BLaER1 treated with 17β-estradiol and CSF1 and Interleukin-3, amounts not matched to agents 10 nM and 100 nM (cell line): ENCODE measurements around the gene DAPK2.

Source experiments
- H3K27ac ChIP-seq, 11 experiments: shearing (Covaris generic); formaldehyde crosslinking; 2 replicates each; pipeline ENCODE4 v1.8.1; 2022
- H3K27me3 ChIP-seq, 11 experiments: shearing (Covaris generic); formaldehyde crosslinking; 2 replicates each; pipeline ENCODE4 v1.8.1; 2022
- H3K36me3 ChIP-seq, 11 experiments: shearing (Covaris generic); formaldehyde crosslinking; 2 replicates each; pipeline ENCODE4 v1.8.1; 2022
- H3K4me1 ChIP-seq, 10 experiments: shearing (Covaris generic); formaldehyde crosslinking; 2 replicates each; pipeline ENCODE4 v1.8.1; 2022
- H3K4me2 ChIP-seq, 11 experiments: shearing (Covaris generic); formaldehyde crosslinking; 2 replicates each; pipeline ENCODE4 v1.8.1; 2022
- H3K4me3 ChIP-seq, 10 experiments: shearing (Covaris generic); formaldehyde crosslinking; 2 replicates each; pipeline ENCODE4 v1.8.1; 2022
- H3K9ac ChIP-seq, 11 experiments: shearing (Covaris generic); formaldehyde crosslinking; 2 replicates each; pipeline ENCODE4 v1.8.1; 2022
- H3K9me3 ChIP-seq, 11 experiments: shearing (Covaris generic); formaldehyde crosslinking; replicated peaks in 1 of 11; 2 replicates each; pipeline ENCODE4 v1.8.1; 2022
- H4K20me1 ChIP-seq, 11 experiments: shearing (Covaris generic); formaldehyde crosslinking; 2 replicates each; pipeline ENCODE4 v1.8.1; 2022
- Cebpa-rat ChIP-seq, 11 experiments: shearing (Covaris generic); IDR thresholded peaks; 2 replicates each; pipeline ENCODE4 v1.8.1; 2022

Gene DAPK2

DNA sequence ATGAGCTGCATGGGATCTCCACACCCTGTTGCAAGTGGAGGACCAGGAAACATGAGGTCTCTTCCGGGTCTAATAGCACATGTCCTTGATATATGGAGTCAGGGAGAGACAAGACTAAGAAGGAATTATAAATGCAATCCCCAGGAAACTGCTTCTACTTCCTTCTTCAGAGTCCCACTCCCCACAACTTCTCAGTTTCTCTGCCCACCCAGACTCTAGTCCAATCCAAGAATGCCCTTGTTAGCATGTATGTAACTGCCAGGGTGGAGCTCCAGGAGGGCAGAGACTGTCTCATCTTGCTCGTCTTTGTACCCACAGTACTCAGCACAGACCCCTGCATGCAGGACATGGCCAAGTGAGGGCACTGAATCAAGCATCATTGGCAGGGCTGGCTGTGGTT lies 8.3 kb downstream of the DAPK2 start:
- Histone ChIP-seq H3K27me3 (0 out of 22 replicates have a peak, but pooled peaks cover 0 to 10% (median 0%) of the 10 kb centered on the region in 11 experiments), H3K36me3 (no peaks in the 10 kb centered on the region), H3K4me1 (peaks cover under 1 to 17% (median 4%) of the 10 kb centered on the region in 10 experiments; a peak in 11 of 20 replicates), H3K27ac (no peak overlapping the region), H3K9me3 (no peaks in the 10 kb centered on the region), H3K4me3 (no peak overlapping the region), H3K4me2 (peak overlapping the region in 3 of 11 experiments; percentile 18 to 42 (median 24); a peak in 5 of 22 replicates), H3K9ac (no peak overlapping the region), H4K20me1 (no peaks in the 10 kb centered on the region)
- TF ChIP-seq Cebpa-rat (IDR thresholded peaks at IDR 0.05), result no peak

DNA sequence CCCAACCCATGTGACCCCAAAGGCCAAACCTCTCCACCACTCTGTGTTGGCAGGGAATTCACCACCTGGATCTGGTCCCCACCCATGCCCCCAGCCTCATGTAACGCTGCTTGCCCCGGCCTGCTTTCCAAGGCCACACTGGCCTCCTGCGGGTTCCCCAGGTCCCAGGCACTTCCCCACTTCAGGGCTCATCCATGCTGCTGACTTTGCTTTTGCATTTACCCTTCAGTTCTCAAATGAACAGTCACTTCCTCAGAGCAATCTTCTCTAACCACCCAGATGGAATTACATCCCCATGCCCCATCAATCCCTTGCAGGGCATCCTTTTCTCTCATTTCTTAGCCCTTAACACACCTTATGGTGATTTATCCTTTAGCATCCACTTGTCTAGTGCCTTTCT lies 9.2 kb downstream of the DAPK2 start:
- Histone ChIP-seq H3K36me3 (no peaks in the 10 kb centered on the region), H3K9me3 (no peaks in the 10 kb centered on the region), H3K4me3 (no peak overlapping the region), H3K4me2 (peak overlapping the region in 2 of 11 experiments; percentile 24 to 42; a peak in 3 of 22 replicates), H3K27ac (no peak overlapping the region), H3K27me3 (0 out of 22 replicates have a peak, but pooled peaks cover 0 to 4% (median 0%) of the 10 kb centered on the region in 11 experiments), H4K20me1 (no peaks in the 10 kb centered on the region), H3K9ac (no peak overlapping the region), H3K4me1 (peaks cover 8 to 17% (median 11%) of the 10 kb centered on the region in 10 experiments; a peak in 14 of 20 replicates)
- no peak for TF ChIP-seq Cebpa-rat (IDR thresholded peaks at IDR 0.05)

DNA sequence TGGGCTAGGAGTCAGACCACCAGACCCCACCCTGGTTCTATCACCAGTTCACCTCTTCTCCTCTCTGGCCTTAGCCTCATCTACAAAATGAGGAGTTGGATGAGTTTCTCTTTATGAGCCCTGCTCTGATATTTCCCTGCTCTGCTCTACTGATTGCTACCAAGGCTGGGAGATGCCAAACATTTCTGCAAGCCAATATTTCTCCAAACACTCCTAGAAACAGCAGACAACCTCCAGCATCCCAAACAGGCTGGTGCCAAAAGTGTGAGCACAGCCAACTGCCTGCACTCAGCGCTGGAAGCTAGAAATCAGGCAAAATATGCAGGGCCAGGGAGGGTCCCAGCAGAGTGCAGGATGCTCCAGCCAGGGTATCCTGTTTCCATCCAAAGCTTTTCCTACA lies 10.8 kb downstream of the DAPK2 start:
- Histone ChIP-seq H3K4me1 (peaks cover 8 to 17% (median 12%) of the 10 kb centered on the region in 10 experiments; a peak in 14 of 20 replicates), H3K4me3 (no peak overlapping the region), H3K36me3 (no peaks in the 10 kb centered on the region), H3K9me3 (no peaks in the 10 kb centered on the region), H3K9ac (no peak overlapping the region), H3K4me2 (no peak overlapping the region), H3K27ac (no peak overlapping the region), H3K27me3 (0 out of 22 replicates have a peak, but pooled peaks cover 0 to 4% (median 0%) of the 10 kb centered on the region in 11 experiments), H4K20me1 (no peaks in the 10 kb centered on the region)
- TF ChIP-seq Cebpa-rat (IDR thresholded peaks at IDR 0.05), result no peak

DNA sequence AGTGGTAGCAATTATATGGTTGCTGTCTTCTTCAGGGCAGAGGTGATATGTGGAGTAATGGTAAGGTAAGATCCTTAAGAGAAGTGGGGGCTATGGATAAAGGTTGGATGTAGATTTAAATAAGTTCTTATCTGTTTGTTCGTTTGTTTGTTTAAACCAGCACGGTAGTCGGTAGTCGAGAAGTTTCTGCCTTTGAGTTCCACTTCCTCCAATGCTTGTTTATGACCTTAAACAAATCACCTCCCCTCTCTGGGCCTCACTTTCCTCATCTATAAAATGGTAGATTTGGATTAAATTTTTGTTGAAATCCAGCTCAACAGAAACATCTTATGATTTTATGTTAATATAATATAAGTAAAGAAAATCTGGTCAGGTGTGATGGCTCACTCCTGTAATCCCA lies 11.8 kb downstream of the DAPK2 start:
- H4K20me1 ChIP-seq, result no peaks in the 10 kb centered on the region
- no peak overlapping the region for H3K4me2 ChIP-seq
- H3K36me3 ChIP-seq, result no peaks in the 10 kb centered on the region
- no peak overlapping the region for H3K27ac ChIP-seq
- no peak overlapping the region for H3K4me3 ChIP-seq
- H3K4me1 ChIP-seq, result peaks cover 8 to 17% (median 12%) of the 10 kb centered on the region in 10 experiments; a peak in 14 of 20 replicates
- H3K27me3 ChIP-seq, result 0 out of 22 replicates have a peak, but pooled peaks cover 0 to under 1% (median 0%) of the 10 kb centered on the region in 11 experiments
- no peak overlapping the region for H3K9ac ChIP-seq
- no peaks in the 10 kb centered on the region for H3K9me3 ChIP-seq
- TF ChIP-seq Cebpa-rat (IDR thresholded peaks at IDR 0.05), result no peak

DNA sequence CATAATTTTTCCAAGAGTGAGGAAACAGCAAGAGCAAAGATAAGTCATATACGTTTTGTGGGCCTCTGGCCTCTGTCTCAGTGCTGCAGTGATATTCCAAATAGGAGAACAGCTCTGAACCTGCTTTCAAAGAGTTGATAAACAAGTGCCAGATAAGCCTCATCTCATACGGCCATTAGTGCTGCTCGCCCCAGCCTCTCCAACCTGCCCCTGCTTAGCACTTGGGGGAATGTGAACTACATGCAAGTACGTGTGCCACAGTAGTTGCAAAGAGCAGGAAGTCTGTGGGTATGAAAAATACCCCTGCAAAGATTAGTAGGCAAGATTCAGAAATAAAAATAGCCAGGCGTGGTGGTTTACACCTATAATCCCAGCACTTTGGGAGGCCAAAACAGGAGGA lies 14.0 kb downstream of the DAPK2 start:
- no peak overlapping the region for H3K4me3 ChIP-seq
- peak overlapping the region in 7 of 11 experiments; percentile 15 to 34 (median 21); a peak in 6 of 22 replicates for H3K4me2 ChIP-seq
- H3K27me3 ChIP-seq, result no peaks in the 10 kb centered on the region
- no peak overlapping the region for H3K27ac ChIP-seq
- no peaks in the 10 kb centered on the region for H3K36me3 ChIP-seq
- H3K9me3 ChIP-seq, result no peaks in the 10 kb centered on the region
- H3K4me1 ChIP-seq, result peaks cover 0 to 13% (median 8%) of the 10 kb centered on the region in 10 experiments; a peak in 13 of 20 replicates
- no peak overlapping the region for H3K9ac ChIP-seq
- H4K20me1 ChIP-seq, result no peaks in the 10 kb centered on the region
- TF ChIP-seq Cebpa-rat (IDR thresholded peaks at IDR 0.05), result no peak

DNA sequence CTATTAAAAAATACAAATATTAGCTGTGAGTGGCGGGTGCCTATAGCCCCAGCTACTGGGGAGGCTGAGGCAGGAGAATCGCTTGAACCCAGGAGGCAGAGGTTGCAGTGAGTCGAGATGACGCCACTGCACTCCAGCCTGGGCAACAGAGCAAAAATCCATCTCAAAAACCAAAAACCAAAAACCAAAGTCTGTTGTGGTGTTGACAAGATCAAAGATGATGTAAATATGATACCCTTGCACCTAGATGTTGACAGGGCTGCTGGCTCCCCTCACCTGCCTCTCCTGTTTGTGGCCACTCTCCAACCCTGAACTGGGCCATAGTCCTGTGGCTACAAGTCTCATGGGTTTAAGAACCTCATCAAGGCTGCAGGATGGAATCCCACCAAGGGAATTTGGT lies 16.2 kb downstream of the DAPK2 start:
- Histone ChIP-seq H3K4me3 (no peak overlapping the region), H3K27ac (no peak overlapping the region), H3K9ac (no peak overlapping the region), H3K9me3 (no peaks in the 10 kb centered on the region), H3K36me3 (no peaks in the 10 kb centered on the region), H4K20me1 (no peaks in the 10 kb centered on the region), H3K4me1 (peaks cover 0 to 20% (median 8%) of the 10 kb centered on the region in 10 experiments; a peak in 9 of 20 replicates), H3K27me3 (no peaks in the 10 kb centered on the region), H3K4me2 (no peak overlapping the region)
- no peak for TF ChIP-seq Cebpa-rat (IDR thresholded peaks at IDR 0.05)

DNA sequence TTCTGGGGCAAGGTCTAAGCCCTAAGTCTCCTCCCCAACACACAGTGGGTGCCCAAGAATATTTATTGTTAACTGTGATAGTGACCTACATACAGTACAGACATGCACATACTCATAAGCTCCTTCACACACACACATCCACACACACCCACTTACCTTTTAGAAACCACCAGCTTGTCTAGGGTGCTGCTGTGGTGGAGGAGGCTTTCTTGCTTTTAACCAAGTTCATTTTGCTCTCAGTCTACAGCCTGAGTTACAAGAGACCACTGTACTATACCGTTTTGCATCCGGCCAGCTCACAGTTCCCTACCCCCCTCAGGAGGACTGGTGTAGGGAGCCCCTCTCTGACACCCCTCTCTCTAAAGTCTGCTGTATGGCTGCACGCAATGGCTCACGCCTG lies 16.7 kb downstream of the DAPK2 start:
- Histone ChIP-seq H3K9me3 (no peaks in the 10 kb centered on the region), H3K36me3 (no peaks in the 10 kb centered on the region), H3K4me3 (no peak overlapping the region), H3K9ac (no peak overlapping the region), H3K4me2 (no peak overlapping the region), H3K4me1 (peaks cover 0 to 25% (median 12%) of the 10 kb centered on the region in 10 experiments; a peak in 14 of 20 replicates), H3K27me3 (no peaks in the 10 kb centered on the region), H4K20me1 (no peaks in the 10 kb centered on the region), H3K27ac (no peak overlapping the region)
- no peak for TF ChIP-seq Cebpa-rat (IDR thresholded peaks at IDR 0.05)

DNA sequence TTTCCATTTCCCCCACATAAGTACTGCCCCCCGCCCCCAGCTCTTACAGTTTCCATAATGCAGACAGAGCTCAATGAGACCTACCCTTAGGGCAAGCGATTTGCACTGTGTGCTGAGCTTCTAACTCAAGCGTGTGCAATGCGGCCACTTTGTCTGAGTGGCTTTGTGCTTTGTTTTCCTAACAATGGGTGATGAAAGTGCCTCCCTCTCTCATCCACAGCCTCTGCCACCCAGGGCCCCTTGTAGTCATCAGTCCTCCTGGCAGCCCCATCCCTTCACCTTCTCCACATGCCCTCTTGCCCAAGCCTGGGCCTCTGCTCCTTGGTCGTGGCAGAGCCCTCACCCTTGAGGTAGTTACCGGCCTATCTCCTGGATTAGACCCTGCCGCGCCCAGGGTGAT lies 17.2 kb downstream of the DAPK2 start:
- TF ChIP-seq Cebpa-rat (IDR thresholded peaks at IDR 0.05), result no peak
- Histone ChIP-seq H3K4me3 (no peak overlapping the region), H3K9ac (no peak overlapping the region), H4K20me1 (no peaks in the 10 kb centered on the region), H3K9me3 (no peaks in the 10 kb centered on the region), H3K4me1 (peaks cover 0 to 31% (median 17%) of the 10 kb centered on the region in 10 experiments; a peak in 14 of 20 replicates), H3K27me3 (no peaks in the 10 kb centered on the region), H3K27ac (no peak overlapping the region), H3K4me2 (no peak overlapping the region), H3K36me3 (no peaks in the 10 kb centered on the region)

DNA sequence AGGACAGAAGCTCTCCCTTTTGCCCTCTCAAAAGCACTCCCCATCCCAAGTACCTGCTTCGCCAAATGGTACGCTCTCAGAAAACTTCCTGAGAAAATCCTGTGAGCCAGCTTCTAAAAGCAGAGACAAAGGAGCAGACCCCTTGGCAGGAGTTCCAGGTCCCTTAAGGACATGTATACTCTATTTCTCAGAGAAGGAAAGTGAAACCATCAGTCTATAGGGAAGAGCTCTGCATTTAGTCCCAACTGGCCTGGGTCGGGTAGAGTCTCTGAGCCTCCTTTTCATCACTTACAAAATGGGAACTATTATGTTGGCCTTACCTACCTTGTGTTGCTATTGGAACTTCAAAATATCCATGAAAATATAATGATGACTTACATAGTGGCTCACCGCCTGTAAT lies 19.7 kb downstream of the DAPK2 start:
- Histone ChIP-seq H3K4me3 (no peak overlapping the region), H3K4me1 (peaks cover 0 to 22% (median 11%) of the 10 kb centered on the region in 10 experiments; a peak in 13 of 20 replicates), H3K4me2 (no peak overlapping the region), H4K20me1 (no peaks in the 10 kb centered on the region), H3K27ac (no peak overlapping the region), H3K36me3 (no peaks in the 10 kb centered on the region), H3K9me3 (peaks cover 0 to 1% (median 0%) of the 10 kb centered on the region in 11 experiments; a peak in 7 of 22 replicates), H3K27me3 (no peaks in the 10 kb centered on the region), H3K9ac (no peak overlapping the region)
- TF ChIP-seq Cebpa-rat (IDR thresholded peaks at IDR 0.05), result no peak
